ENCODE results near the gene TATDN2.

The TATDN2 gene

GRCh38 chr3:10248184-10248983 is at the start of gene TATDN2:
Gene TATDN2, plus strand, starts transcription at chr3:10248459. Its CDS starts 742 bp downstream, at chr3:10249201.
- H3K27ac ChIP-seq = peak within 1 kb of the TSS; percentile 86 to 98 (median 95)
- H3K36me3 ChIP-seq = peaks cover 24 to 70% (median 52%) of the 10 kb centered on the region in 11 experiments
- H3K9me3 ChIP-seq (replicated peaks in 1 of 11) = peaks cover 25 to 48% (median 33%) of the 10 kb centered on the region in 11 experiments
- peaks cover 28 to 56% (median 43%) of the 10 kb centered on the region in 10 experiments for H3K4me1 ChIP-seq
- peak within 1 kb of the TSS; percentile 92 to 97 (median 95) for H3K9ac ChIP-seq
- H3K4me3 ChIP-seq = peak within 1 kb of the TSS; percentile 80 to 92 (median 86)
- H4K20me1 ChIP-seq = peaks cover 34 to 46% (median 43%) of the 10 kb centered on the region in 11 experiments; a peak in 20 of 22 replicates
- TF ChIP-seq Cebpa-rat (IDR thresholded peaks at IDR 0.05) = no peak
- no peaks in the 10 kb centered on the region for H3K27me3 ChIP-seq
- peak within 1 kb of the TSS; percentile 89 to 98 (median 94) for H3K4me2 ChIP-seq

GRCh38 chr3:10198761-10199649 is 49.3 kb upstream of the TATDN2 start:
- no peak for TF ChIP-seq Cebpa-rat (IDR thresholded peaks at IDR 0.05)
- H3K4me1 ChIP-seq = peaks cover 78 to 94% (median 81%) of the 10 kb centered on the region in 10 experiments
- H3K27ac ChIP-seq = peak overlapping the region; percentile 74 to 99 (median 98)
- H3K9ac ChIP-seq = peak overlapping the region; percentile 70 to 90 (median 83)
- peaks cover 0 to 41% (median 36%) of the 10 kb centered on the region in 11 experiments; a peak in 18 of 22 replicates for H3K36me3 ChIP-seq
- H3K4me2 ChIP-seq = peak overlapping the region; percentile 71 to 97 (median 94)
- no peaks in the 10 kb centered on the region for H3K27me3 ChIP-seq
- H3K9me3 ChIP-seq (replicated peaks in 1 of 11) = no peaks in the 10 kb centered on the region
- H3K4me3 ChIP-seq = peak overlapping the region in 3 of 10 experiments; percentile 8 to 20 (median 12); a peak in 1 of 20 replicates
- no peaks in the 10 kb centered on the region for H4K20me1 ChIP-seq

GRCh38 chr3:10204921-10205320 is 43.3 kb upstream of the TATDN2 start:
- H4K20me1 ChIP-seq = no peaks in the 10 kb centered on the region
- H3K4me1 ChIP-seq = peaks cover 19 to 50% (median 24%) of the 10 kb centered on the region in 10 experiments
- H3K4me2 ChIP-seq = peak overlapping the region in 2 of 11 experiments; percentile 48 to 61; a peak in 3 of 22 replicates
- H3K27ac ChIP-seq = peak overlapping the region in 3 of 11 experiments; percentile 25 to 34 (median 32); a peak in 5 of 22 replicates
- peaks cover 0 to 99% (median 74%) of the 10 kb centered on the region in 11 experiments; a peak in 18 of 22 replicates for H3K36me3 ChIP-seq
- no peak for TF ChIP-seq Cebpa-rat (IDR thresholded peaks at IDR 0.05)
- no peaks in the 10 kb centered on the region for H3K9me3 ChIP-seq (replicated peaks in 1 of 11)
- H3K9ac ChIP-seq = peak overlapping the region in 1 of 11 experiments; percentile 47; a peak in 3 of 22 replicates
- no peak overlapping the region for H3K4me3 ChIP-seq
- H3K27me3 ChIP-seq = no peaks in the 10 kb centered on the region

- H4K20me1 ChIP-seq = no peaks in the 10 kb centered on the region
- H3K9me3 ChIP-seq (replicated peaks in 1 of 11) = no peaks in the 10 kb centered on the region
- no peaks in the 10 kb centered on the region for H3K27me3 ChIP-seq
- no peak overlapping the region for H3K4me3 ChIP-seq
- peak overlapping the region in 4 of 11 experiments; percentile 4 to 34 (median 28); a peak in 6 of 22 replicates for H3K27ac ChIP-seq
- peak overlapping the region in 2 of 11 experiments; percentile 48 to 61; a peak in 4 of 22 replicates for H3K4me2 ChIP-seq
- TF ChIP-seq Cebpa-rat (IDR thresholded peaks at IDR 0.05) = no peak
- peak overlapping the region in 1 of 11 experiments; percentile 47; a peak in 3 of 22 replicates for H3K9ac ChIP-seq
- peaks cover 12 to 50% (median 17%) of the 10 kb centered on the region in 10 experiments for H3K4me1 ChIP-seq
- H3K36me3 ChIP-seq = peaks cover 0 to 99% (median 74%) of the 10 kb centered on the region in 11 experiments; a peak in 18 of 22 replicates
Observed at GRCh38 chr3:10205451-10206165, 42.7 kb upstream of the TATDN2 start.

- H3K4me3 ChIP-seq = no peak overlapping the region
- H3K36me3 ChIP-seq = peaks cover 0 to 99% (median 73%) of the 10 kb centered on the region in 11 experiments; a peak in 17 of 22 replicates
- no peak overlapping the region for H3K9ac ChIP-seq
- no peaks in the 10 kb centered on the region for H3K27me3 ChIP-seq
- no peaks in the 10 kb centered on the region for H4K20me1 ChIP-seq
- peak overlapping the region in 2 of 11 experiments; percentile 48 to 61; a peak in 3 of 22 replicates for H3K4me2 ChIP-seq
- peak overlapping the region in 4 of 11 experiments; percentile 4 to 32 (median 19); a peak in 2 of 22 replicates for H3K27ac ChIP-seq
- TF ChIP-seq Cebpa-rat (IDR thresholded peaks at IDR 0.05) = no peak
- no peaks in the 10 kb centered on the region for H3K9me3 ChIP-seq (replicated peaks in 1 of 11)
- peaks cover 7 to 50% (median 13%) of the 10 kb centered on the region in 10 experiments for H3K4me1 ChIP-seq
Observed at GRCh38 chr3:10206166-10206511, 42.1 kb upstream of the TATDN2 start.

GRCh38 chr3:10213156-10213792 is 35.0 kb upstream of the TATDN2 start:
- peaks cover 8 to 87% (median 80%) of the 10 kb centered on the region in 11 experiments; a peak in 20 of 22 replicates for H3K36me3 ChIP-seq
- H3K4me3 ChIP-seq = no peak overlapping the region
- peak overlapping the region in 3 of 11 experiments; percentile 29 to 85 (median 64); a peak in 5 of 22 replicates for H3K4me2 ChIP-seq
- peaks cover 0 to 10% (median 4%) of the 10 kb centered on the region in 11 experiments; a peak in 4 of 22 replicates for H3K9me3 ChIP-seq (replicated peaks in 1 of 11)
- no peak for TF ChIP-seq Cebpa-rat (IDR thresholded peaks at IDR 0.05)
- peak overlapping the region in 3 of 11 experiments; percentile 35 to 79 (median 69); a peak in 6 of 22 replicates for H3K27ac ChIP-seq
- H3K27me3 ChIP-seq = no peaks in the 10 kb centered on the region
- no peaks in the 10 kb centered on the region for H4K20me1 ChIP-seq
- H3K4me1 ChIP-seq = peaks cover 8 to 41% (median 16%) of the 10 kb centered on the region in 10 experiments
- peak overlapping the region in 1 of 11 experiments; percentile 34; a peak in 2 of 22 replicates for H3K9ac ChIP-seq

- Histone ChIP-seq H3K4me2 (no peak overlapping the region), H3K4me1 (peaks cover 8 to 47% (median 25%) of the 10 kb centered on the region in 10 experiments), H3K9ac (no peak overlapping the region), H3K27me3 (no peaks in the 10 kb centered on the region), H3K36me3 (peaks cover 8 to 89% (median 69%) of the 10 kb centered on the region in 11 experiments; a peak in 19 of 22 replicates), H4K20me1 (no peaks in the 10 kb centered on the region; a peak in 1 of 22 replicates), H3K27ac (no peak overlapping the region), H3K4me3 (no peak overlapping the region), H3K9me3 (replicated peaks in 1 of 11) (peaks cover 0 to 10% (median 4%) of the 10 kb centered on the region in 11 experiments; a peak in 4 of 22 replicates)
- no peak for TF ChIP-seq Cebpa-rat (IDR thresholded peaks at IDR 0.05)
Observed at GRCh38 chr3:10215578-10216368, 32.5 kb upstream of the TATDN2 start.

Measured in BLaER1 treated with 17β-estradiol and CSF1 and Interleukin-3, amounts not matched to agents 10 nM and 100 nM (cell line).